Kidney (tissue), 14 donors: Measurements from ENCODE around the gene FNBP1. TPM values are rescaled to one million over a fixed set of nuclear protein-coding genes. Genes with fewer than 3 reads are reported as not detected.

Source experiments
- DNase-seq, 5 donors: peaks; one replicate each; pipeline ENCODE4 v3.0.0-alpha.2; 2013 to 2020
- FAIRE-seq: peaks from 2 replicates; lab custom pipeline; 2012; peaks lifted over from hg19 to GRCh38; lab: Jason Lieb, UNC
- H3K27ac ChIP-seq, 2 donors: one replicate each; pipeline ENCODE4 v1.7.0; 2013; ENCODE audit warnings: low read depth in 2 of 2, low read length in 2 of 2, inconsistent platforms in 1 of 2
- H3K27me3 ChIP-seq: one replicate; pipeline ENCODE4 v1.7.1; 2013; ENCODE audit warnings: low read length, inconsistent platforms; ENCODE audit not compliant: control insufficient read depth, insufficient read depth
- H3K36me3 ChIP-seq, 3 donors: one replicate each; pipeline versions ENCODE4 v1.7.0 to v1.7.1; 2013; ENCODE audit warnings: low read length in 3 of 3, control low read depth in 1 of 3, inconsistent platforms in 1 of 3; ENCODE audit not compliant: insufficient read depth in 3 of 3, control insufficient read depth in 2 of 3
- H3K4me1 ChIP-seq, 3 donors: one replicate each; pipeline versions ENCODE4 v1.7.0 to v1.7.1; 2013; ENCODE audit warnings: low read length in 3 of 3, inconsistent platforms in 1 of 3, low read depth in 1 of 3; ENCODE audit not compliant: control insufficient read depth in 2 of 3, insufficient read depth in 2 of 3
- H3K4me3 ChIP-seq, 3 donors: one replicate each; pipeline versions ENCODE4 v1.7.0 to v1.8.1; 2013; ENCODE audit warnings: low read length in 3 of 3, control low read depth in 1 of 3, inconsistent platforms in 1 of 3
- H3K9ac ChIP-seq, 3 donors: one replicate each; pipeline versions ENCODE4 v1.7.0 to v1.7.1; 2013; ENCODE audit warnings: low read length in 3 of 3, control low read depth in 1 of 3, inconsistent platforms in 1 of 3
- H3K9me3 ChIP-seq, 3 donors: one replicate each; pipeline versions ENCODE4 v1.7.0 to v1.7.1; 2013; ENCODE audit warnings: low read length in 3 of 3, control low read depth in 1 of 3, inconsistent platforms in 1 of 3; ENCODE audit not compliant: control insufficient read depth in 2 of 3, insufficient read depth in 1 of 3
- CTCF ChIP-seq: IDR thresholded peaks from 3 replicates; pipeline ENCODE4 v1.5.1; 2012; ENCODE audit warnings: mild to moderate bottlenecking, moderate library complexity, borderline replicate concordance; ENCODE audit not compliant: insufficient read depth; ENCODE audit errors: extremely low read depth
- intact Hi-C: fragments of 100-400 bp; cut with DNase I; formaldehyde crosslinking; loops from one replicate; pipeline ENCODE4 v1.11.1; 2022
- polyA plus RNA-seq: library from polyadenylated mRNA; stranded (reverse); fragments of 350-450 nt; fragmentation: Illumina TruSeq; extraction: RNeasy Lipid Tissue Mini Kit (QIAGEN cat#74804); gene quantifications from one replicate; pipeline ENCODE4 v1.2.3, GENCODE V29; 2014; ENCODE audit warnings: low read depth, low replicate concordance; ENCODE audit not compliant: insufficient read depth
- total RNA-seq: library from RNA; stranded (reverse); fragmentation: NEBNext Ultra II Directional; extraction: Animal tissue kit (Norgen Biotek cat#: 25700); gene quantifications from one replicate; pipeline ENCODE4 v1.2.1, GENCODE V29; 2021
- donor health status: control.
- donor health status: control.
- donor health status: control.
- donor health status: control.
- donor health status: control.
- donor health status: DM: yes; HTN: yes; CAD: no.
- donor health status: Normal renal cell carcinoma (clear cell type).

FNBP1 gene
- total and polyA plus RNA-seq, 2 donors from 2014 or later, result 9.7 to 51.7 TPM

GRCh38 chr9:130072515-130073235 is 29.7 kb upstream of the FNBP1 start:
- no peak for FAIRE-seq
- Histone ChIP-seq H3K27ac (no peak overlapping the region), H3K36me3 (peaks cover 3 to 9% (median 6%) of the 10 kb centered on the region in 3 donors), H3K4me1 (peaks cover 0 to 4% (median 3%) of the 10 kb centered on the region in 3 donors), H3K9ac (no peak overlapping the region), H3K27me3 (no peaks in the 10 kb centered on the region), H3K4me3 (no peak overlapping the region), H3K9me3 (no peaks in the 10 kb centered on the region)
- intact Hi-C loops, result no loop called here
- DNase-seq, result peak in 2 of 5 donors; percentile 9 to 10
- no peak for TF ChIP-seq CTCF

- H3K27me3 ChIP-seq, result no peaks in the 10 kb centered on the region
- no peaks in the 10 kb centered on the region for H3K9me3 ChIP-seq
- peaks cover 0 to 4% (median 3%) of the 10 kb centered on the region in 3 donors for H3K4me1 ChIP-seq
- no peak for TF ChIP-seq CTCF
- DNase-seq (no peak), FAIRE-seq (no peak)
- H3K27ac ChIP-seq, result no peak overlapping the region
- H3K9ac ChIP-seq, result no peak overlapping the region
- no peak overlapping the region for H3K4me3 ChIP-seq
- no peaks in the 10 kb centered on the region for H3K36me3 ChIP-seq
- intact Hi-C loops, result no loop called here
Observed at GRCh38 chr9:130069048-130069447, 26.1 kb upstream of the FNBP1 start.

- intact Hi-C loops, result no loop called here
- no peaks in the 10 kb centered on the region for H3K9me3 ChIP-seq
- no peak for TF ChIP-seq CTCF
- no peaks in the 10 kb centered on the region for H3K27me3 ChIP-seq
- no peak overlapping the region for H3K9ac ChIP-seq
- DNase-seq (no peak), FAIRE-seq (no peak)
- no peak overlapping the region for H3K27ac ChIP-seq
- H3K4me1 ChIP-seq, result no peaks in the 10 kb centered on the region
- H3K36me3 ChIP-seq, result no peaks in the 10 kb centered on the region
- H3K4me3 ChIP-seq, result no peak overlapping the region
Observed at GRCh38 chr9:130064621-130065020, 21.6 kb upstream of the FNBP1 start.

- no peak for TF ChIP-seq CTCF
- DNase-seq (no peak), FAIRE-seq (no peak)
- Histone ChIP-seq H3K9me3 (no peaks in the 10 kb centered on the region), H3K27ac (no peak overlapping the region), H3K4me1 (no peaks in the 10 kb centered on the region), H3K4me3 (no peak overlapping the region), H3K27me3 (no peaks in the 10 kb centered on the region), H3K36me3 (no peaks in the 10 kb centered on the region), H3K9ac (no peak overlapping the region)
- intact Hi-C loops, result no loop called here
Observed at GRCh38 chr9:130062750-130063149, 19.8 kb upstream of the FNBP1 start.
